Measurements from ENCODE around the gene PTPRK.

- TF ChIP-seq CTCF (IDR thresholded peaks at IDR 0.05): no peak
- TF ChIP-seq EP300 (IDR thresholded peaks at IDR 0.05): no peak
- no peak for TF ChIP-seq POLR2A (IDR thresholded peaks at IDR 0.05)
These were observed 416 bp downstream of the PTPRK start for GRCh38 chr6:128519931-128520435.

Data from suprapubic skin (tissue), 3 donors.